Astrocyte (in vitro differentiated cells and primary cell): Measurements from ENCODE around the gene TMEM120B.

Experiments
- CTCF ChIP-seq: IDR thresholded peaks from 2 replicates; pipeline ENCODE4 v1.5.1; 2011; ENCODE audit warnings: low read depth, mild to moderate bottlenecking, inconsistent platforms, low read length, moderate library complexity; ENCODE audit not compliant: insufficient read depth
- EZH2 ChIP-seq: IDR thresholded peaks from 2 replicates; pipeline ENCODE4 v1.6.1; 2012; ENCODE audit warnings: mild to moderate bottlenecking, low read length, inconsistent platforms; ENCODE audit not compliant: insufficient read depth

GRCh38 chr12:121781998-121782979 is 69.7 kb downstream of the TMEM120B start:
- TF ChIP-seq CTCF = no peak
- no peak for TF ChIP-seq EZH2
